Heart left ventricle (tissue), 16 donors: Measurements from ENCODE around the gene SLC47A1. TPM values are rescaled to one million over a fixed set of nuclear protein-coding genes. Genes with fewer than 3 reads are reported as not detected.

Source experiments
- ATAC-seq, 4 donors: fragments of 200-7000 bp; cut with Tn5 transposase; one replicate each; pipeline ENCODE4 v1.9.1; 2020 to 2022; ENCODE audit warnings: moderate library complexity in 4 of 4, mild to moderate bottlenecking in 3 of 4, moderate number of reproducible peaks in 1 of 4
- DNase-seq, 5 donors: peaks; one replicate each; pipeline ENCODE4 v3.0.0-alpha.2; 2020
- H3K27ac ChIP-seq, 12 donors: fragments of 200-600 bp; sonication (generic) in 4 of 12; one replicate each; pipeline versions ENCODE4 v1.5.0 to v1.8.0; 2016 to 2022; ENCODE audit warnings: mild to moderate bottlenecking in 2 of 12
- H3K27me3 ChIP-seq, 9 donors: fragments of 200-600 bp; sonication (generic) in 2 of 9; one replicate each; pipeline versions ENCODE4 v1.5.1 to v1.8.0; 2016 to 2022; ENCODE audit warnings: mild to moderate bottlenecking in 3 of 9
- H3K36me3 ChIP-seq, 9 donors: fragments of 200-600 bp; sonication (generic) in 2 of 9; one replicate each; pipeline versions ENCODE4 v1.5.0 to v1.8.0; 2018 to 2022; ENCODE audit warnings: mild to moderate bottlenecking in 2 of 9
- H3K4me1 ChIP-seq, 12 donors: fragments of 200-600 bp; sonication (generic) in 4 of 12; one replicate each; pipeline versions ENCODE4 v1.5.0 to v1.8.0; 2016 to 2022; ENCODE audit warnings: mild to moderate bottlenecking in 3 of 12
- H3K4me3 ChIP-seq, 12 donors: fragments of 200-600 bp; sonication (generic) in 4 of 12; one replicate each; pipeline versions ENCODE4 v1.5.0 to v1.8.0; 2017 to 2022; ENCODE audit warnings: mild to moderate bottlenecking in 9 of 12, moderate library complexity in 4 of 12
- H3K9me3 ChIP-seq, 12 donors: fragments of 200-600 bp; sonication (generic) in 4 of 12; one replicate each; pipeline versions ENCODE4 v1.5.0 to v1.8.0; 2016 to 2022; ENCODE audit warnings: mild to moderate bottlenecking in 1 of 12
- CTCF ChIP-seq, 12 donors: fragments of 200-600 bp; sonication (generic) in 4 of 12; IDR thresholded peaks; one replicate each; pipeline versions ENCODE4 v1.5.0 to v1.8.0; 2018 to 2022; ENCODE audit warnings: antibody characterized with exemption in 12 of 12, mild to moderate bottlenecking in 5 of 12
- POLR2A ChIP-seq, 2 donors: fragments of 450-650 bp; IDR thresholded peaks; one replicate each; pipeline ENCODE4 v1.6.1; 2017; ENCODE audit warnings: antibody characterized with exemption in 2 of 2, mild to moderate bottlenecking in 2 of 2, moderate library complexity in 2 of 2
- WGBS, 4 donors: extraction: QIAGEN DNeasy Blood & Tissue Kit in 2 of 4; methylation state at CpG; one replicate each; pipeline versions ENCODE4 v1.1.5 to v1.1.7; 2013 to 2018; 5-methylcytosine and 5-hydroxymethylcytosine counted together
- intact Hi-C, 10 donors: fragments of 100-400 bp; cut with DNase I; formaldehyde crosslinking; loops; one replicate each; pipeline versions ENCODE4 v1.11.1 to v1.14.2; 2022
- polyA plus RNA-seq, 2 donors: library from polyadenylated mRNA; stranded (reverse); fragments of 200-250 nt; gene quantifications; one replicate each; pipeline ENCODE4 v1.2.3, GENCODE V29; 2013
- total RNA-seq, 9 donors: library from RNA; depleted of rRNA in 2 of 9; stranded (reverse); fragments of >200 nt in 2 of 9; fragmentation: NEBNext Ultra II Directional in 3 of 9; extraction: Animal tissue kit (Norgen Biotek cat#: 25700) in 3 of 9; gene quantifications; one replicate each; pipeline versions ENCODE4 v1.1.0 to v1.2.4, GENCODE V29; 2016 to 2023
- donor health status: ischemic (EF 13 %, LVEDD 7.1; RV severe dilation, severe dysfunction).
- donor health status: healthy with polysubstance abuse.
- donor health status: DM: no; HTN: yes; CAD: no.
- donor health status: DM: no; HTN: no; CAD: no.
- donor health status: ischemic (EF 25% LVEDD 6.9; RV normal size, moderate dysfunction).
- donor health status: ischemic (EF 25% LVEDD 5.7; RV mildly dilated, moderate dysfunction).
- donor health status: healthy.
- donor health status: DM: yes; HTN: yes; CAD: no.
- donor health status: ischemic (EF 35%, LVEDD 5.7; RV mildly dilated, moderate dysfunction).
- donor health status: nonischemic (EF 11% LVEDD 7.7; RV severe dilation, severe dysfunction).
- donor health status: DM: yes; HTN: yes; CAD: no.
- donor health status: PGD.
- donor health status: ischemic (EF 29% LVEDD 5.4; RV normal size, mild dysfunction).
- donor health status: nonischemic (EF 23%, LVEDD 6.1; RV moderate dilation, normal function).

The SLC47A1 gene
- total and polyA plus RNA-seq, 11 donors, result 1.8 to 25.5 (median 10.2) TPM

- H3K9me3 ChIP-seq, result no peaks in the 10 kb centered on the region
- WGBS, 4 donors, result 79 to 97% (median 87%) methylated on average over 5 of the region's 5 CpGs
- peaks cover 0 to 17% (median 6%) of the 10 kb centered on the region in 12 donors for H3K4me1 ChIP-seq
- H3K4me3 ChIP-seq, result no peak overlapping the region
- DNase-seq, result no peak
- H3K27me3 ChIP-seq, result no peaks in the 10 kb centered on the region
- no peak overlapping the region for H3K27ac ChIP-seq
- no peak for ATAC-seq
- intact Hi-C loops, result no loop called here
- TF ChIP-seq POLR2A (IDR thresholded peaks at IDR 0.05) (no peak), CTCF (IDR thresholded peaks at IDR 0.05) (no peak)
- no peaks in the 10 kb centered on the region for H3K36me3 ChIP-seq
Observed at GRCh38 chr17:19551165-19551564, 17.5 kb downstream of the SLC47A1 start.

- DNase-seq (no peak), ATAC-seq (peak in 1 of 4 donors; percentile 26)
- H3K4me1 ChIP-seq, result peaks cover 0 to 13% (median under 1%) of the 10 kb centered on the region in 12 donors
- WGBS, 4 donors, result 71 to 79% (median 73%) methylated on average over 9 of the region's 9 CpGs
- no peak overlapping the region for H3K27ac ChIP-seq
- H3K27me3 ChIP-seq, result no peaks in the 10 kb centered on the region
- H3K9me3 ChIP-seq, result no peaks in the 10 kb centered on the region
- intact Hi-C loops, result no loop called here
- no peaks in the 10 kb centered on the region for H3K36me3 ChIP-seq
- H3K4me3 ChIP-seq, result no peak overlapping the region
- TF ChIP-seq CTCF (IDR thresholded peaks at IDR 0.05), result no peak
- TF ChIP-seq POLR2A (IDR thresholded peaks at IDR 0.05), result no peak
Observed at GRCh38 chr17:19551591-19552148, 18.0 kb downstream of the SLC47A1 start.

GRCh38 chr17:19553036-19553435, 19.4 kb downstream of the SLC47A1 start:
- DNase-seq, result no peak
- intact Hi-C loops, result no loop called here
- no peak for ATAC-seq
- Histone ChIP-seq H3K4me1 (peaks cover 0 to 10% (median 0%) of the 10 kb centered on the region in 12 donors), H3K4me3 (no peak overlapping the region), H3K27ac (no peak overlapping the region), H3K27me3 (no peaks in the 10 kb centered on the region), H3K36me3 (no peaks in the 10 kb centered on the region), H3K9me3 (peaks cover 0 to 4% (median 0%) of the 10 kb centered on the region in 12 donors)
- WGBS, 4 donors, result 91 to 97% (median 94%) methylated on average over 8 of the region's 8 CpGs
- TF ChIP-seq POLR2A (IDR thresholded peaks at IDR 0.05), result no peak
- no peak for TF ChIP-seq CTCF (IDR thresholded peaks at IDR 0.05)

- Histone ChIP-seq H3K27ac (peak overlapping the region in 4 of 12 donors; percentile 33 to 59 (median 42)), H3K9me3 (peaks cover 0 to 10% (median 0%) of the 10 kb centered on the region in 12 donors), H3K4me3 (no peak overlapping the region), H3K4me1 (peaks cover 0 to 10% (median 0%) of the 10 kb centered on the region in 12 donors), H3K36me3 (no peaks in the 10 kb centered on the region), H3K27me3 (no peaks in the 10 kb centered on the region)
- peak in 3 of 4 donors; percentile 62 to 75 (median 72) for ATAC-seq
- 33 to 44% (median 40%) methylated on average over 9 of the region's 9 CpGs for WGBS, 4 donors
- TF ChIP-seq CTCF (IDR thresholded peaks at IDR 0.05) (no peak), POLR2A (IDR thresholded peaks at IDR 0.05) (no peak)
- DNase-seq, result no peak
- intact Hi-C loops, result no loop called here
Observed at GRCh38 chr17:19554393-19554792, 20.7 kb downstream of the SLC47A1 start.
